GM12801 (cell line): ENCODE measurements around the gene SURF4.

Source experiments
- TF ChIP-seq, protein P1 (sequence below): IDR thresholded peaks from one replicate; pipeline ENCODE4 v1.5.1; 2011; ENCODE audit warnings: control low read depth; ENCODE audit not compliant: insufficient read length; ENCODE audit errors: extremely low read depth

Gene SURF4

DNA sequence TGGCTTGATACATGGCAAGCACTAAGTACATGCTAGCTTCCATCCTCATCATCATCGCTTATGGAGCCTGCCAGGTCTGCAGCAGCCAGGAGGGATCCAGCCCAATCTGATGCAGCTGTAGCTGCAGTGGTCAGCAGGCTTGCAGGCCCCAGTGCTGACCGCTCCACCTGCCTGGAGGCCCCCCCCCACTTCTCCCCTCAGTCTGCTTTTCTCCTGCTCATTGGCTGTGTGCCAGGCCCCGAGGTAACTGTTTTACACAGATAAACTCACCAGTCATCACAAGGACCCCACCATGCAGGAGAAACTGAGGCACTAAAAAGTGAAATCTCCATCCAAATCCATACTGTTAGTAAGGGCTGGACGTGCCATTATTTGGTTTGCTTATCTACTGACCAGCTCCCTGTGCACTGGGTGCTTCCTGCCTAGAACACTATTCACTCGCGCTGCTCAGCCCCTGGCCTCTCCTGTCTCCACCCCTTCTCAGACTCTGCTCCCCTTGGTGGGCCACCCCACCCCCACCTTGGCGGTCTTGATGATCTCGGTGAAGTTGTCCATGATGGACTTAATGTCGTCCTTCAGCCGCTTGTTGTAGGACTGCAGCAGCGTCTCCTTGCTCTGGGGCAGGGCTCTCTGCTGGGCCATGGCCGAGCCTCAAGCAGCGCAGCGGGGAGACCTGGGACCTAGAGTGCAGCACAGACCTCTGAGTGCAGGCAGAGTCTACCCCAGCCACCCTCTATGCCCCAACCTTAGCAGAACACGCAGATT lies 29.7 kb downstream of the SURF4 start:
- TF ChIP-seq, protein P1, sequence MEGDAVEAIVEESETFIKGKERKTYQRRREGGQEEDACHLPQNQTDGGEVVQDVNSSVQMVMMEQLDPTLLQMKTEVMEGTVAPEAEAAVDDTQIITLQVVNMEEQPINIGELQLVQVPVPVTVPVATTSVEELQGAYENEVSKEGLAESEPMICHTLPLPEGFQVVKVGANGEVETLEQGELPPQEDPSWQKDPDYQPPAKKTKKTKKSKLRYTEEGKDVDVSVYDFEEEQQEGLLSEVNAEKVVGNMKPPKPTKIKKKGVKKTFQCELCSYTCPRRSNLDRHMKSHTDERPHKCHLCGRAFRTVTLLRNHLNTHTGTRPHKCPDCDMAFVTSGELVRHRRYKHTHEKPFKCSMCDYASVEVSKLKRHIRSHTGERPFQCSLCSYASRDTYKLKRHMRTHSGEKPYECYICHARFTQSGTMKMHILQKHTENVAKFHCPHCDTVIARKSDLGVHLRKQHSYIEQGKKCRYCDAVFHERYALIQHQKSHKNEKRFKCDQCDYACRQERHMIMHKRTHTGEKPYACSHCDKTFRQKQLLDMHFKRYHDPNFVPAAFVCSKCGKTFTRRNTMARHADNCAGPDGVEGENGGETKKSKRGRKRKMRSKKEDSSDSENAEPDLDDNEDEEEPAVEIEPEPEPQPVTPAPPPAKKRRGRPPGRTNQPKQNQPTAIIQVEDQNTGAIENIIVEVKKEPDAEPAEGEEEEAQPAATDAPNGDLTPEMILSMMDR = no peak

DNA sequence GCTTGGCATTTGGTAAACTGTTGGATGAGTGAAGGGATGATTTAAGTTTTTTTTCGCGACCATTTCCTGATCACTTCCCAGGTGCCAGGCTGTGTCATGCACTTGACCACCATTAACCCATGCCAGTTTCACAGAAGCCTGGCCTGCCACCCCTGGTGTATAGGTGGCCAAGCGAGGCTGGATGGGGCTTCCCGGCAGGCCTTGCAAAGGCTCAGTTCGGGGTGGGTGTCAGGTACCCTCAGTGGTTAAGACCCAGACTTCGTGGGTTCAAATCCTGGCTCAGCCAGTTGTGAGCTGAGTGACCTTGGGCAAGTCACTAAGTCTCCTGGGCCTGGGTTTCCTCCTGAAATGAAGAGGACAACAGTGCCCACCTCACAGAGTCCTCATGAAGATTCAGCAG lies 30.3 kb downstream of the SURF4 start:
- TF ChIP-seq, protein P1 = no peak

DNA sequence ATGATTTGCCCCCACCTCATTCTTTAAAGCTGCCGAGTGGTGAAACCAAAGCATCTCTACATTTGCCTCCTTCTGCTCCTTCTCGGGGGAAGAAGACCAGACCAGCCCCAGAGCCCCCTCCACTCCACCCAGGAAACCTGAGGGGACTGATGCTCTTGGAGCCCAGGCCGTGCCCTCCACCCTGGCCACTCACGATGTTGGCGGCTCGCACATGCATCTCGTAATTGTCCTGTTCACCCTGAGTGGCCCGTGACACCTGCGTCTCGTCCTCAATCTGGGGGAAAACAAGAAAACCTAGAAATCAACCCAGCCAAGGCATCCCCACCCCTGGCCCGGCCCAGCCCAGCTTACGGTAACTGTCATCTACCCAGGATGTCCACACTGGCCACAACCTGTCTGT lies 30.9 kb downstream of the SURF4 start:
- TF ChIP-seq, protein P1 = no peak

- TF ChIP-seq, protein P1 = no peak
Measured at GRCh38 chr9:133344071-133344470, 31.8 kb downstream of the SURF4 start.

- TF ChIP-seq, protein P1 = no peak
Measured at GRCh38 chr9:133342570-133342969, 33.3 kb downstream of the SURF4 start.

- TF ChIP-seq, protein P1 = no peak
Measured at GRCh38 chr9:133342069-133342406, 33.8 kb downstream of the SURF4 start.

GRCh38 chr9:133341369-133342068 lies 34.3 kb downstream of the SURF4 start:
- TF ChIP-seq, protein P1 = no peak
